Embryonic facial prominence (tissue), 1 donor: ENCODE results near the gene SMIM24.
"Not testable (repeated sequence)": the region's sequence is repeated elsewhere in the genome, so short reads cannot be mapped to it uniquely, and the experiment has no call there.

Experiments used
- DNase-seq: peaks from one replicate; pipeline ENCODE4 v3.0.0-alpha.2; 2016; ENCODE audit errors: extremely low spot score

The SMIM24 gene

GRCh38 chr19:3480383-3481091 is at the start of gene SMIM24:
Gene SMIM24 (minus strand): TSS chr19:3480525. CDS start chr19:3480463, 62 bp downstream.
- no peak for DNase-seq

- not testable (repeated sequence) for DNase-seq
These were observed 49.0 kb upstream of the SMIM24 start for GRCh38 chr19:3529299-3529698.

GRCh38 chr19:3528539-3529211 is 48.4 kb upstream of the SMIM24 start:
- no peak for DNase-seq

- DNase-seq, result no peak
These were observed 47.8 kb upstream of the SMIM24 start for GRCh38 chr19:3528080-3528479.

- no peak for DNase-seq
These were observed 47.0 kb upstream of the SMIM24 start for GRCh38 chr19:3527238-3527910.

- no peak for DNase-seq
These were observed 46.3 kb upstream of the SMIM24 start for GRCh38 chr19:3526507-3527237.

- DNase-seq, result no peak
These were observed 44.7 kb upstream of the SMIM24 start for GRCh38 chr19:3524904-3525451.

- no peak for DNase-seq
These were observed 43.9 kb upstream of the SMIM24 start for GRCh38 chr19:3524078-3524842.

GRCh38 chr19:3523361-3524077 is 43.2 kb upstream of the SMIM24 start:
- DNase-seq, result no peak

- no peak for DNase-seq
These were observed 42.4 kb upstream of the SMIM24 start for GRCh38 chr19:3522421-3523360.

- DNase-seq, result no peak
These were observed 40.8 kb upstream of the SMIM24 start for GRCh38 chr19:3521104-3521445.

GRCh38 chr19:3520166-3521103 is 40.1 kb upstream of the SMIM24 start:
- no peak for DNase-seq

GRCh38 chr19:3519126-3519525 is 38.8 kb upstream of the SMIM24 start:
- no peak for DNase-seq

GRCh38 chr19:3518659-3519058 is 38.3 kb upstream of the SMIM24 start:
- DNase-seq, result no peak

GRCh38 chr19:3518255-3518654 is 37.9 kb upstream of the SMIM24 start:
- no peak for DNase-seq

- DNase-seq, result no peak
These were observed 37.3 kb upstream of the SMIM24 start for GRCh38 chr19:3517638-3518037.

- DNase-seq, result no peak
These were observed 36.4 kb upstream of the SMIM24 start for GRCh38 chr19:3516675-3517207.

GRCh38 chr19:3515891-3516422 is 35.6 kb upstream of the SMIM24 start:
- no peak for DNase-seq
